ENCODE measurements around the gene PPP1R2B.

Gene PPP1R2B

GRCh38 chr5:156870498-156870839, 20.4 kb downstream of the PPP1R2B start:
- DNase-seq (ENCODE audit: extremely low spot score) = no peak
- CTCF ChIA-PET = no interaction called here
- POLR2A ChIA-PET = no interaction called here
- no peak for TF ChIP-seq SUZ12 (IDR thresholded peaks at IDR 0.05)
- TF ChIP-seq LEF1 (IDR thresholded peaks at IDR 0.05; ENCODE audit: borderline replicate concordance) = no peak
- no peak for TF ChIP-seq NFRKB (IDR thresholded peaks at IDR 0.05)
- no peak for TF ChIP-seq CTBP1 (IDR thresholded peaks at IDR 0.05; ENCODE audit: borderline replicate concordance)
- TF ChIP-seq TARDBP (IDR thresholded peaks at IDR 0.05) = no peak
- no peak for TF ChIP-seq FOXA1 (IDR thresholded peaks at IDR 0.05)
- TF ChIP-seq PKNOX1 (IDR thresholded peaks at IDR 0.05) = no peak
- no peak for TF ChIP-seq ZNF384 (IDR thresholded peaks at IDR 0.05)
- TF ChIP-seq ELF4 (IDR thresholded peaks at IDR 0.05) = no peak
- no peak for TF ChIP-seq FOXK2 (IDR thresholded peaks at IDR 0.05)
- no peak for TF ChIP-seq L3MBTL2 (conservative IDR thresholded peaks at IDR 0.05)
- TF ChIP-seq ARNT (IDR thresholded peaks at IDR 0.05) = no peak
- no peak for TF ChIP-seq HDGF (IDR thresholded peaks at IDR 0.05; ENCODE audit: borderline replicate concordance)
- TF ChIP-seq SP1 (IDR thresholded peaks at IDR 0.05) = no peak

GRCh38 chr5:156871212-156871611, 21.1 kb downstream of the PPP1R2B start:
- TF ChIP-seq FOXK2 (IDR thresholded peaks at IDR 0.05) = no peak
- ChIA-PET POLR2A (no interaction called here), CTCF (no interaction called here)
- DNase-seq (ENCODE audit: extremely low spot score) = no peak

- ChIA-PET POLR2A (no interaction called here), CTCF (no interaction called here)
- DNase-seq (ENCODE audit: extremely low spot score) = no peak
- TF ChIP-seq L3MBTL2 (conservative IDR thresholded peaks at IDR 0.05) (no peak), ZNF384 (IDR thresholded peaks at IDR 0.05) (no peak), CTBP1 (IDR thresholded peaks at IDR 0.05; ENCODE audit: borderline replicate concordance) (no peak), PKNOX1 (IDR thresholded peaks at IDR 0.05) (no peak), SP1 (IDR thresholded peaks at IDR 0.05) (no peak), HDGF (IDR thresholded peaks at IDR 0.05; ENCODE audit: borderline replicate concordance) (no peak), FOXK2 (IDR thresholded peaks at IDR 0.05) (no peak), SUZ12 (IDR thresholded peaks at IDR 0.05) (no peak), TARDBP (IDR thresholded peaks at IDR 0.05) (no peak), FOXM1 (IDR thresholded peaks at IDR 0.05; ENCODE audit: borderline replicate concordance) (no peak), FOXA1 (IDR thresholded peaks at IDR 0.05) (no peak), LEF1 (IDR thresholded peaks at IDR 0.05; ENCODE audit: borderline replicate concordance) (no peak)
Observed at GRCh38 chr5:156879665-156880285, 29.7 kb downstream of the PPP1R2B start.

- CTCF ChIA-PET = interaction anchor here (0.6 kb wide), 1 partner anchor 158 kb away, joined by 3 read pairs; no protein-coding TSS in a partner anchor
- TF ChIP-seq HDGF (IDR thresholded peaks at IDR 0.05; ENCODE audit: borderline replicate concordance) (no peak), LEF1 (IDR thresholded peaks at IDR 0.05; ENCODE audit: borderline replicate concordance) (no peak), FOXK2 (IDR thresholded peaks at IDR 0.05) (no peak), FOXM1 (IDR thresholded peaks at IDR 0.05; ENCODE audit: borderline replicate concordance) (no peak), ARNT (IDR thresholded peaks at IDR 0.05) (no peak), TARDBP (IDR thresholded peaks at IDR 0.05) (no peak), ZNF384 (IDR thresholded peaks at IDR 0.05) (no peak), ELF4 (IDR thresholded peaks at IDR 0.05) (no peak), FOXA1 (IDR thresholded peaks at IDR 0.05) (no peak), NFRKB (IDR thresholded peaks at IDR 0.05) (no peak), L3MBTL2 (conservative IDR thresholded peaks at IDR 0.05) (no peak), CTBP1 (IDR thresholded peaks at IDR 0.05; ENCODE audit: borderline replicate concordance) (no peak), SP1 (IDR thresholded peaks at IDR 0.05) (no peak), BHLHE40 (IDR thresholded peaks at IDR 0.05; ENCODE audit: borderline replicate concordance) (no peak), PKNOX1 (IDR thresholded peaks at IDR 0.05) (no peak), SUZ12 (IDR thresholded peaks at IDR 0.05) (no peak)
- POLR2A ChIA-PET = no interaction called here
- DNase-seq (ENCODE audit: extremely low spot score) = no peak
Observed at GRCh38 chr5:156883316-156883875, 33.3 kb downstream of the PPP1R2B start.

- no peak for DNase-seq (ENCODE audit: extremely low spot score)
- TF ChIP-seq TARDBP (IDR thresholded peaks at IDR 0.05) = no peak
- TF ChIP-seq HDGF (IDR thresholded peaks at IDR 0.05; ENCODE audit: borderline replicate concordance) = no peak
- no peak for TF ChIP-seq FOXK2 (IDR thresholded peaks at IDR 0.05)
- no peak for TF ChIP-seq SUZ12 (IDR thresholded peaks at IDR 0.05)
- no peak for TF ChIP-seq FOXA1 (IDR thresholded peaks at IDR 0.05)
- TF ChIP-seq ZNF384 (IDR thresholded peaks at IDR 0.05) = no peak
- TF ChIP-seq LEF1 (IDR thresholded peaks at IDR 0.05; ENCODE audit: borderline replicate concordance) = no peak
- no peak for TF ChIP-seq CTBP1 (IDR thresholded peaks at IDR 0.05; ENCODE audit: borderline replicate concordance)
- TF ChIP-seq BHLHE40 (IDR thresholded peaks at IDR 0.05; ENCODE audit: borderline replicate concordance) = no peak
- TF ChIP-seq NFRKB (IDR thresholded peaks at IDR 0.05) = no peak
- no peak for TF ChIP-seq ARNT (IDR thresholded peaks at IDR 0.05)
- TF ChIP-seq L3MBTL2 (conservative IDR thresholded peaks at IDR 0.05) = no peak
- no peak for TF ChIP-seq PKNOX1 (IDR thresholded peaks at IDR 0.05)
- TF ChIP-seq ELF4 (IDR thresholded peaks at IDR 0.05) = no peak
- TF ChIP-seq SP1 (IDR thresholded peaks at IDR 0.05) = no peak
- ChIA-PET POLR2A (no interaction called here), CTCF (interaction anchor here (0.8 kb wide), 1 partner anchor 244 kb away, joined by 4 read pairs; no protein-coding TSS in a partner anchor)
Observed at GRCh38 chr5:156888520-156888919, 38.4 kb downstream of the PPP1R2B start.
